Measurements from ENCODE around the gene NMRK2.

- TF ChIP-seq CTCF (IDR thresholded peaks at IDR 0.05; ENCODE audit: insufficient read depth, low read depth, low read length) (peak; percentile 51), EZH2 (IDR thresholded peaks at IDR 0.05; ENCODE audit: insufficient read depth, low read length) (no peak)
Measured at GRCh38 chr19:3986260-3987041, 53.6 kb downstream of the NMRK2 start.

Measured in astrocyte (in vitro differentiated cells and primary cell).